HepG2 (cell line): ENCODE results near the gene BPHL. TPM values are rescaled to one million over a fixed set of nuclear protein-coding genes. Genes with fewer than 3 reads are reported as not detected.

Source experiments
- ATAC-seq: fragments of 200-7000 bp; cut with Tn5 transposase; 3 replicates; pipeline ENCODE4 v1.9.1; 2020; ENCODE audit warnings: mild to moderate bottlenecking, moderate library complexity
- BruUV-seq: library from RNA; stranded (reverse); fragments of 400-500 nt; replicated peaks from 2 replicates; lab custom pipeline; 2021; lab: Mats Ljungman, UMichigan
- CTCF ChIA-PET: fragments of 300-600 bp; formaldehyde crosslinking; extraction: SDS; loops from one replicate; lab custom pipeline; 2021; ENCODE audit warnings: low total read pairs, inconsistent platforms, low intra/inter-chr PET ratio; lab: Yijun Ruan, JAX
- POLR2A ChIA-PET: fragments of 350-600 bp; sonication (Branson Sonifier 250); formaldehyde crosslinking; loops from one replicate; lab custom pipeline; 2020; ENCODE audit warnings: antibody characterized with exemption, inconsistent platforms; lab: Yijun Ruan, JAX
- DNase-seq: peaks from one replicate; pipeline ENCODE4 v3.0.0-alpha.2; 2015; ENCODE audit warnings: low spot score
- FAIRE-seq: peaks from 3 replicates; lab custom pipeline; 2011; peaks lifted over from hg19 to GRCh38; lab: Jason Lieb, UNC
- H2AFZ ChIP-seq: one replicate; pipeline ENCODE4 v1.6.1; 2011; ENCODE audit warnings: low read length, inconsistent platforms
- H3K27ac ChIP-seq: fragments of 300-600 bp; 3 replicates; pipeline ENCODE4 v1.8.0; 2011; ENCODE audit warnings: mixed run types, mild to moderate bottlenecking, mixed read lengths, low read length, inconsistent platforms; ENCODE audit not compliant: insufficient read depth; ENCODE audit errors: extremely low read length
- H3K27me3 ChIP-seq, 2 experiments: fragments of 200-600 bp in 1 of 2; 2 replicates in 1 of 2; 3 replicates in 1 of 2; pipeline versions ENCODE4 v1.6.0 to v1.8.0; 2011; ENCODE audit warnings: low read length in 2 of 2, mild to moderate bottlenecking in 2 of 2, moderate library complexity in 2 of 2, inconsistent platforms in 1 of 2; ENCODE audit not compliant: insufficient read depth in 2 of 2, control insufficient read depth in 1 of 2
- H3K36me3 ChIP-seq, 2 experiments: fragments of 200-600 bp in 1 of 2; replicated peaks in 1 of 2; 2 replicates in 1 of 2; 3 replicates in 1 of 2; pipeline versions ENCODE4 v1.5.1 to v1.8.0; 2011; ENCODE audit warnings: low read length in 2 of 2, inconsistent platforms in 1 of 2; ENCODE audit not compliant: insufficient read depth in 2 of 2, control insufficient read depth in 1 of 2
- H3K4me1 ChIP-seq: 2 replicates; pipeline ENCODE4 v1.5.1; 2012; ENCODE audit warnings: low read length, inconsistent platforms; ENCODE audit not compliant: insufficient read depth
- H3K4me2 ChIP-seq: 2 replicates; pipeline ENCODE4 v1.6.0; 2011; ENCODE audit warnings: low read depth, low read length, inconsistent platforms
- H3K4me3 ChIP-seq, 3 experiments: fragments of 200-600 bp in 1 of 3; sonication (generic), shearing (Covaris generic) in 1 of 3; replicated peaks in 1 of 3; 2 replicates each; pipeline ENCODE4 v1.5.1; 2011 to 2016; ENCODE audit warnings: low read length in 3 of 3, inconsistent platforms in 2 of 3, low read depth in 2 of 3, mild to moderate bottlenecking in 2 of 3, control low read depth in 1 of 3, mixed read lengths in 1 of 3; ENCODE audit not compliant: insufficient read depth in 1 of 3
- H3K79me2 ChIP-seq: one replicate; pipeline ENCODE4 v1.6.1; 2011; ENCODE audit warnings: low read length, inconsistent platforms; ENCODE audit not compliant: insufficient read depth
- H3K9ac ChIP-seq: 2 replicates; pipeline ENCODE4 v1.6.0; 2011; ENCODE audit warnings: mild to moderate bottlenecking, low read depth, low read length, inconsistent platforms; ENCODE audit not compliant: insufficient read depth
- H3K9me3 ChIP-seq: 2 replicates; pipeline ENCODE4 v1.5.1; 2012; ENCODE audit warnings: mild to moderate bottlenecking, low read length
- H4K20me1 ChIP-seq: 2 replicates; pipeline ENCODE4 v1.6.0; 2011; ENCODE audit warnings: inconsistent platforms, mild to moderate bottlenecking, low read length, moderate library complexity; ENCODE audit not compliant: insufficient read depth
- FOXA3 ChIP-seq: IDR thresholded peaks from 2 replicates; pipeline ENCODE4 v1.6.1; 2016; ENCODE audit warnings: missing genetic modification reagents, missing compliant biosample characterization
- HBP1 ChIP-seq: IDR thresholded peaks from 2 replicates; pipeline ENCODE4 v1.6.1; 2016; ENCODE audit warnings: low read depth, control low read depth
- MBNL3 ChIP-seq: fragments of 250-450 bp; sonication (Bioruptor Pico); conservative IDR thresholded peaks from 2 replicates; pipeline ENCODE4 v1.8.0; 2022; ENCODE audit warnings: mild to moderate bottlenecking, inconsistent platforms
- NFE2 ChIP-seq: sonication (generic); formaldehyde crosslinking; IDR thresholded peaks from 2 replicates; pipeline ENCODE4 v1.4.0; 2020; ENCODE audit warnings: missing genetic modification reagents
- PAXIP1 ChIP-seq: sonication (generic); formaldehyde crosslinking; conservative IDR thresholded peaks from 2 replicates; pipeline ENCODE4 v1.4.0; 2020; ENCODE audit warnings: mild to moderate bottlenecking, missing genetic modification reagents, moderate library complexity
- POLR2AphosphoS2 ChIP-seq: IDR thresholded peaks from 2 replicates; pipeline ENCODE4 v1.6.1; 2011; ENCODE audit warnings: low read depth, low read length, improper control_type of control experiment
- POLR2G ChIP-seq: fragments of 200-400 bp; formaldehyde crosslinking; IDR thresholded peaks from 2 replicates; pipeline ENCODE4 v1.6.1; 2018; ENCODE audit warnings: mild to moderate bottlenecking, low read depth, low read length, moderate library complexity
- SALL1 ChIP-seq: sonication (generic); formaldehyde crosslinking; IDR thresholded peaks from 2 replicates; pipeline ENCODE4 v1.8.0; 2022; ENCODE audit warnings: mild to moderate bottlenecking, missing genetic modification reagents
- TEAD3 ChIP-seq: optimal IDR thresholded peaks from 2 replicates; pipeline ENCODE3; 2016; ENCODE audit warnings: borderline replicate concordance
- THAP11 ChIP-seq: IDR thresholded peaks from 2 replicates; pipeline ENCODE4 v1.6.1; 2016; ENCODE audit warnings: missing biosample characterization, missing genetic modification reagents
- ZBTB14 ChIP-seq: sonication (generic); formaldehyde crosslinking; IDR thresholded peaks from 2 replicates; pipeline ENCODE4 v1.4.0; 2020; ENCODE audit warnings: missing genetic modification reagents
- ZBTB4 ChIP-seq: sonication (generic); formaldehyde crosslinking; IDR thresholded peaks from 2 replicates; pipeline ENCODE4 v1.4.0; 2020; ENCODE audit warnings: missing genetic modification reagents, mild to moderate bottlenecking, borderline replicate concordance
- ZNF121 ChIP-seq: sonication (generic); formaldehyde crosslinking; IDR thresholded peaks from 2 replicates; pipeline ENCODE4 v1.5.0; 2020; ENCODE audit warnings: mild to moderate bottlenecking, missing genetic modification reagents
- ZNF674 ChIP-seq: sonication (generic); formaldehyde crosslinking; IDR thresholded peaks from 2 replicates; pipeline ENCODE4 v1.5.0; 2020; ENCODE audit warnings: low read depth, mild to moderate bottlenecking, missing genetic modification reagents
- WGBS: methylation state at CpG from one replicate; pipeline ENCODE4 v1.1.6; 2017; ENCODE audit warnings: low lambda C conversion rate; 5-methylcytosine and 5-hydroxymethylcytosine counted together
- in situ Hi-C: cut with HindIII; loops from 2 replicates; pipeline ENCODE4 v1.10.0; 2017; ENCODE audit warnings: low pct_unique_long_range_greater_than_20kb; ENCODE audit not compliant: extremely low pct_ligation_motif_present
- intact Hi-C: fragments of 100-400 bp; cut with micrococcal nuclease; formaldehyde crosslinking; loops from one replicate; pipeline ENCODE4 v1.10.0; 2022; ENCODE audit not compliant: unreplicated experiment
- polyA plus RNA-seq, 8 experiments: library from polyadenylated mRNA; depleted of rRNA in 3 of 8; stranded (reverse) in 7 of 8; unstranded in 1 of 8; fragments of >200 nt; fragmentation: Illumina TruSeq in 4 of 8; extraction: Trizol in 4 of 8; gene quantifications; 2 replicates each; pipeline versions ENCODE4 v1.2.1 to v1.2.3, GENCODE V29; 2011 to 2016; ENCODE audit warnings: low read depth in 4 of 8, missing spikeins in 1 of 8, mixed read lengths in 1 of 8; ENCODE audit not compliant: insufficient read depth in 1 of 8
- total RNA-seq, 5 experiments: library from RNA; depleted of rRNA; stranded (reverse); fragments of >200 nt; fragmentation: Illumina TruSeq; extraction: Trizol; gene quantifications; 2 replicates each; pipeline ENCODE4 v1.2.3, GENCODE V29; 2016; ENCODE audit warnings: low read depth in 1 of 5

The BPHL gene
- total and polyA plus RNA-seq, 2 of the 13 experiments (the other 11 are each of a cell fraction or from before 2014, with no cell fraction given): 37.8 to 39.5 TPM

- TF ChIP-seq MBNL3: no peak
- TF ChIP-seq HBP1: no peak
- no peak for TF ChIP-seq NFE2
- TF ChIP-seq POLR2AphosphoS2: no peak
- TF ChIP-seq POLR2G: no peak
- no peak for TF ChIP-seq ZNF674 (CRISPR knock-in tag)
Observed at GRCh38 chr6:3102875-3103274, 15.6 kb upstream of the BPHL start (continued).

GRCh38 chr6:3108746-3109414 is 9.6 kb upstream of the BPHL start:
- Histone ChIP-seq H3K27me3 (no peaks in the 10 kb centered on the region), H2AFZ (no peak overlapping the region), H3K27ac (peak overlapping the region; percentile 32), H3K9ac (no peak overlapping the region), H3K4me1 (peaks cover 23% of the 10 kb centered on the region), H4K20me1 (no peaks in the 10 kb centered on the region), H3K9me3 (no peaks in the 10 kb centered on the region), H3K79me2 (no peaks in the 10 kb centered on the region), H3K4me3 (no peak overlapping the region), H3K4me2 (no peak overlapping the region), H3K36me3 (peaks cover 23 to 59% of the 10 kb centered on the region in 2 experiments)
- CTCF ChIA-PET: no interaction called here
- FAIRE-seq: peak; percentile 54
- peak; percentile 75 for DNase-seq
- intact Hi-C loops: no loop called here
- BruUV-seq: no TSS peak
- POLR2A ChIA-PET: interaction anchor here (1.5 to 2.8 kb wide), 3 partner anchors 10 to 45 kb away, joined by 5 to 21 read pairs (median 7); partner anchors contain the start of genes BPHL and RIPK1
- in situ Hi-C loops: no loop called here
- 68% methylated on average over 10 of the region's 10 CpGs for WGBS
- ATAC-seq: peak; percentile 95
- TF ChIP-seq FOXA3 (no peak), SALL1 (peak; percentile 46; the same call in 1 of the 2 replicates), TEAD3 (CRISPR knock-in tag) (no peak), ZBTB14 (CRISPR knock-in tag) (no peak), ZBTB4 (CRISPR knock-in tag) (peak; percentile 79; the same call in 1 of the 2 replicates), ZNF121 (CRISPR knock-in tag) (no peak), PAXIP1 (CRISPR knock-in tag) (peak; percentile 37; the same call in 1 of the 2 replicates), THAP11 (CRISPR knock-in tag) (no peak)
